ENCODE data around the gene LRRC55. TPM values are rescaled to one million over a fixed set of nuclear protein-coding genes. Genes with fewer than 3 reads are reported as not detected.

Gene LRRC55
- total and polyA plus RNA-seq, 9 of the 15 experiments (the other 6 are each of a cell fraction or from before 2014, with no cell fraction given), result not detected

DNA sequence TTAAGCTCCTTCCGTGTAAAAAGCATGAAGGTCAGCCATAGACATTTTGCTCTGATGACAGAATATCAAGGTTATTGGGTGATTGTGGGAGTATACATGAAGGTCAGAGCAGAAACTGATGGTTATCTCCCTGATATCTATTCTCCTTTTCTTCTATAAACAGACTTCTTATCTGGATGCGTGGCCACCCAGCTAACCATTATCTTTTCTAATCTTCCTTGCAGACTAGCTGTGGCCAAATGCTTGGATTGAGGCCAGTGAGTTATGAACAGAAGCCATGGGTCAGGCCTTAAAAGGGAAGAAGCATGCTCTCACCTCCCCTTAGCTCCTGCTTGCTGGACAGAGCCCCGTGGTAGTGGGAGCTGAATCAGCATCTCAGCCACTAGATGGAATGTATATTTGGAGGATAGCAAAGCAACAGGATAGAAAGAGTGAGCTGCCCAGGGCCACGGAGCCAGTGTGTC lies 31.3 kb upstream of the LRRC55 start (continued):
- TF ChIP-seq CBX8 (IDR thresholded peaks at IDR 0.05; ENCODE audit: borderline replicate concordance, extremely low read depth, low read depth, low read length, poor library complexity, severe bottlenecking) (no peak), KDM5B (IDR thresholded peaks at IDR 0.05; ENCODE audit: insufficient replicate concordance, low read depth, low read length) (no peak), MAFK (IDR thresholded peaks at IDR 0.05; ENCODE audit: low read length) (peak; percentile 62), ZFX (CRISPR knock-in tag; IDR thresholded peaks at IDR 0.05) (no peak), BCOR (IDR thresholded peaks at IDR 0.05) (0 out of 2 replicates have a peak, but pooled peaks have one; percentile 10), ATF4 (CRISPR knock-in tag; IDR thresholded peaks at IDR 0.05) (peak; percentile 55; the same call in 1 of the 2 replicates), PML (IDR thresholded peaks at IDR 0.05; ENCODE audit: low read length) (peak; percentile 56; the same call in 1 of the 2 replicates), CCNT2 (IDR thresholded peaks at IDR 0.05; ENCODE audit: borderline replicate concordance, extremely low read depth, insufficient read length, low read depth, low read length) (peak; percentile 81), ZNF445 (CRISPR knock-in tag; IDR thresholded peaks at IDR 0.05; ENCODE audit: low read depth) (0 out of 2 replicates have a peak, but pooled peaks have one; percentile 24), NR2C2 (CRISPR knock-in tag; IDR thresholded peaks at IDR 0.05) (no peak), NR2C2 (tag; IDR thresholded peaks at IDR 0.05) (peak; percentile 48), ZNF592 (IDR thresholded peaks at IDR 0.05) (no peak), DPF2 (IDR thresholded peaks at IDR 0.05) (peak; percentile 80), SP1 (CRISPR knock-in tag; IDR thresholded peaks at IDR 0.05) (no peak), OTX1 (CRISPR knock-in tag; IDR thresholded peaks at IDR 0.05) (peak; percentile 45; the same call in 1 of the 2 replicates), MEF2D (tag; conservative IDR thresholded peaks at IDR 0.05; ENCODE audit: low read depth) (peak; percentile 91), POLR3A (IDR thresholded peaks at IDR 0.05; ENCODE audit: borderline replicate concordance, extremely low read depth, insufficient read depth, insufficient read length) (no peak), EP300 (IDR thresholded peaks at IDR 0.05; ENCODE audit: low read length) (peak; percentile 86), TAL1 (IDR thresholded peaks at IDR 0.05) (peak; percentile 75), ESRRA (IDR thresholded peaks at IDR 0.05; ENCODE audit: borderline replicate concordance, low read depth) (peak; percentile 99), NR2C1 (IDR thresholded peaks at IDR 0.05) (no peak), NR2C1 (tag; IDR thresholded peaks at IDR 0.05) (peak; percentile 69; the same call in 1 of the 2 replicates)
- TF ChIP-seq, protein P1, sequence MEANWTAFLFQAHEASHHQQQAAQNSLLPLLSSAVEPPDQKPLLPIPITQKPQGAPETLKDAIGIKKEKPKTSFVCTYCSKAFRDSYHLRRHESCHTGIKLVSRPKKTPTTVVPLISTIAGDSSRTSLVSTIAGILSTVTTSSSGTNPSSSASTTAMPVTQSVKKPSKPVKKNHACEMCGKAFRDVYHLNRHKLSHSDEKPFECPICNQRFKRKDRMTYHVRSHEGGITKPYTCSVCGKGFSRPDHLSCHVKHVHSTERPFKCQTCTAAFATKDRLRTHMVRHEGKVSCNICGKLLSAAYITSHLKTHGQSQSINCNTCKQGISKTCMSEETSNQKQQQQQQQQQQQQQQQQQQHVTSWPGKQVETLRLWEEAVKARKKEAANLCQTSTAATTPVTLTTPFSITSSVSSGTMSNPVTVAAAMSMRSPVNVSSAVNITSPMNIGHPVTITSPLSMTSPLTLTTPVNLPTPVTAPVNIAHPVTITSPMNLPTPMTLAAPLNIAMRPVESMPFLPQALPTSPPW (CRISPR knock-in tag; IDR thresholded peaks at IDR 0.05), result peak; percentile 63; the same call in 1 of the 2 replicates
